Endothelial cell of umbilical vein (primary cell): Measurements from ENCODE around the gene ZFP36. TPM values are rescaled to one million over a fixed set of nuclear protein-coding genes. Genes with fewer than 3 reads are reported as not detected.

Experiments used
- BruUV-seq: library from RNA; stranded (reverse); fragments of 400-500 nt; replicated peaks from 2 replicates; lab custom pipeline; 2021; lab: Mats Ljungman, UMichigan
- CTCF ChIA-PET: fragments of 300-600, 350-600 bp; sonication (Branson Sonifier 250); formaldehyde crosslinking; loops from one replicate; lab custom pipeline; 2021; ENCODE audit warnings: antibody characterized with exemption, inconsistent platforms; lab: Charles Lee
- POLR2A ChIA-PET: fragments of 300-600, 350-600 bp; sonication (Branson Sonifier 250); formaldehyde crosslinking; loops from one replicate; lab custom pipeline; 2021; ENCODE audit warnings: antibody characterized with exemption, inconsistent platforms; lab: Charles Lee
- DNase-seq: peaks from one replicate; pipeline ENCODE4 v3.0.0-alpha.2; 2011; ENCODE audit warnings: low read depth, low spot score
- FAIRE-seq: peaks from 2 replicates; lab custom pipeline; 2011; peaks lifted over from hg19 to GRCh38; lab: Jason Lieb, UNC
- H2AFZ ChIP-seq: 2 replicates; pipeline ENCODE4 v1.6.0; 2012; ENCODE audit warnings: low read depth, low read length, control low read depth, inconsistent platforms
- H3K27ac ChIP-seq: 2 replicates; pipeline ENCODE4 v1.5.1; 2011; ENCODE audit warnings: low read depth, mild to moderate bottlenecking, control low read depth, low read length, moderate library complexity; ENCODE audit not compliant: insufficient read depth
- H3K27me3 ChIP-seq, 2 experiments: 2 replicates each; pipeline versions ENCODE4 v1.6.0 to v1.6.1; 2011; ENCODE audit warnings: low read length in 2 of 2, mixed read lengths in 1 of 2; ENCODE audit not compliant: control insufficient read depth in 2 of 2, insufficient read depth in 2 of 2
- H3K36me3 ChIP-seq, 2 experiments: 2 replicates in 1 of 2; 3 replicates in 1 of 2; pipeline ENCODE4 v1.5.1; 2011; ENCODE audit warnings: low read length in 2 of 2, mild to moderate bottlenecking in 1 of 2, moderate library complexity in 1 of 2; ENCODE audit not compliant: control insufficient read depth in 2 of 2, insufficient read depth in 2 of 2; ENCODE audit errors: extremely low read depth in 1 of 2
- H3K4me1 ChIP-seq: 3 replicates; pipeline ENCODE4 v1.5.1; 2011; ENCODE audit warnings: mild to moderate bottlenecking, low read length; ENCODE audit not compliant: control insufficient read depth, insufficient read depth; ENCODE audit errors: extremely low read depth
- H3K4me2 ChIP-seq: 2 replicates; pipeline ENCODE4 v1.6.1; 2011; ENCODE audit warnings: low read length, control low read depth, mixed read lengths; ENCODE audit not compliant: insufficient read depth
- H3K4me3 ChIP-seq, 3 experiments: fragments of 200-600 bp in 1 of 3; sonication (generic), shearing (Covaris generic) in 1 of 3; replicated peaks in 1 of 3; 2 replicates each; pipeline ENCODE4 v1.5.1; 2011 to 2016; ENCODE audit warnings: control low read depth in 3 of 3, low read length in 3 of 3, mild to moderate bottlenecking in 2 of 3, inconsistent platforms in 1 of 3, low read depth in 1 of 3, moderate library complexity in 1 of 3; ENCODE audit not compliant: insufficient read depth in 1 of 3
- H3K79me2 ChIP-seq: 2 replicates; pipeline ENCODE4 v1.6.0; 2012; ENCODE audit warnings: low read length, inconsistent platforms; ENCODE audit not compliant: control insufficient read depth, insufficient read depth
- H3K9ac ChIP-seq: replicated peaks from 2 replicates; pipeline ENCODE3; 2011; ENCODE audit warnings: low read length, control low read depth; ENCODE audit not compliant: insufficient read depth; ENCODE audit errors: extremely low read depth
- H3K9me1 ChIP-seq: replicated peaks from 3 replicates; pipeline ENCODE4 v1.6.0; 2011; ENCODE audit warnings: mild to moderate bottlenecking, low read length; ENCODE audit not compliant: control insufficient read depth, insufficient read depth; ENCODE audit errors: extremely low read depth
- H3K9me3 ChIP-seq: replicated peaks from 2 replicates; pipeline ENCODE4 v1.5.1; 2012; ENCODE audit warnings: low read length, inconsistent platforms; ENCODE audit not compliant: control insufficient read depth, insufficient read depth
- H4K20me1 ChIP-seq: replicated peaks from 2 replicates; pipeline ENCODE3; 2011; ENCODE audit warnings: mild to moderate bottlenecking, low read length; ENCODE audit not compliant: control insufficient read depth, insufficient read depth; ENCODE audit errors: extremely low read depth
- EZH2 ChIP-seq: IDR thresholded peaks from 2 replicates; pipeline ENCODE4 v1.6.1; 2012; ENCODE audit warnings: borderline replicate concordance, low read depth, mild to moderate bottlenecking, moderate library complexity, low read length, inconsistent platforms; ENCODE audit not compliant: severe bottlenecking
- FOS ChIP-seq: IDR thresholded peaks from 2 replicates; pipeline ENCODE4 v1.6.1; 2011; ENCODE audit warnings: mild to moderate bottlenecking, low read length, moderate library complexity, borderline replicate concordance; ENCODE audit not compliant: insufficient read depth
- GATA2 ChIP-seq: IDR thresholded peaks from 2 replicates; pipeline ENCODE4 v1.7.0; 2011; ENCODE audit warnings: low read depth, mild to moderate bottlenecking, moderate library complexity, mixed read lengths, low read length; ENCODE audit not compliant: insufficient read length, insufficient read depth
- JUN ChIP-seq: IDR thresholded peaks from 2 replicates; pipeline ENCODE4 v1.6.1; 2011; ENCODE audit warnings: borderline replicate concordance, low read depth; ENCODE audit not compliant: insufficient read length, insufficient read depth
- MYC ChIP-seq: IDR thresholded peaks from one replicate; pipeline ENCODE4 v1.6.1; 2011; ENCODE audit warnings: mild to moderate bottlenecking, low read depth, low read length
- POLR2A ChIP-seq: IDR thresholded peaks from 2 replicates; pipeline ENCODE4 v1.6.1; 2012; ENCODE audit warnings: low read depth, mild to moderate bottlenecking, control low read depth, low read length
- POLR2AphosphoS5 ChIP-seq: IDR thresholded peaks from 2 replicates; pipeline ENCODE4 v1.6.1; 2012; ENCODE audit warnings: low read depth, mild to moderate bottlenecking, control low read depth, low read length, moderate library complexity; ENCODE audit not compliant: insufficient read depth
- dilution Hi-C: fragments of 300-500 bp; cut with MboI; formaldehyde crosslinking; loops from one replicate; pipeline ENCODE4 v1.15.0; 2019; ENCODE audit warnings: low sequenced_read_pairs; ENCODE audit not compliant: extremely low pct_ligation_motif_present
- intact Hi-C: fragments of 100-400 bp; cut with micrococcal nuclease; formaldehyde crosslinking; loops from one replicate; pipeline ENCODE4 v1.10.0; 2022
- polyA plus RNA-seq, 4 experiments: library from polyadenylated mRNA; depleted of rRNA in 3 of 4; stranded (reverse) in 3 of 4; unstranded in 1 of 4; fragments of >200 nt; gene quantifications; 2 replicates each; pipeline versions ENCODE4 v1.2.1 to v1.2.3, GENCODE V29; 2011 to 2012; ENCODE audit warnings: missing spikeins in 1 of 4
- total RNA-seq: library from RNA; stranded (reverse); gene quantifications from 2 replicates; pipeline ENCODE4 v1.2.3, GENCODE V29; 2021
- TF ChIP-seq, protein P1 (sequence below), 2 donors: IDR thresholded peaks; 1 replicate in 1 of 2; 2 replicates in 1 of 2; pipeline ENCODE4 v1.5.1; 2011; ENCODE audit warnings: low read length in 2 of 2, mild to moderate bottlenecking in 2 of 2, moderate library complexity in 2 of 2, control low read depth in 1 of 2, inconsistent platforms in 1 of 2, low read depth in 1 of 2; ENCODE audit not compliant: insufficient read depth in 1 of 2; ENCODE audit errors: extremely low read depth in 1 of 2
- TF ChIP-seq, protein P2 (sequence below): IDR thresholded peaks from 2 replicates; pipeline ENCODE4 v1.6.1; 2011; ENCODE audit not compliant: insufficient read depth, insufficient read length

Gene ZFP36
- total and polyA plus RNA-seq, 2 donors (not counting 3 experiments of a cell fraction or from before 2014, with no cell fraction given) = 12.2 to 21.7 TPM

DNA sequence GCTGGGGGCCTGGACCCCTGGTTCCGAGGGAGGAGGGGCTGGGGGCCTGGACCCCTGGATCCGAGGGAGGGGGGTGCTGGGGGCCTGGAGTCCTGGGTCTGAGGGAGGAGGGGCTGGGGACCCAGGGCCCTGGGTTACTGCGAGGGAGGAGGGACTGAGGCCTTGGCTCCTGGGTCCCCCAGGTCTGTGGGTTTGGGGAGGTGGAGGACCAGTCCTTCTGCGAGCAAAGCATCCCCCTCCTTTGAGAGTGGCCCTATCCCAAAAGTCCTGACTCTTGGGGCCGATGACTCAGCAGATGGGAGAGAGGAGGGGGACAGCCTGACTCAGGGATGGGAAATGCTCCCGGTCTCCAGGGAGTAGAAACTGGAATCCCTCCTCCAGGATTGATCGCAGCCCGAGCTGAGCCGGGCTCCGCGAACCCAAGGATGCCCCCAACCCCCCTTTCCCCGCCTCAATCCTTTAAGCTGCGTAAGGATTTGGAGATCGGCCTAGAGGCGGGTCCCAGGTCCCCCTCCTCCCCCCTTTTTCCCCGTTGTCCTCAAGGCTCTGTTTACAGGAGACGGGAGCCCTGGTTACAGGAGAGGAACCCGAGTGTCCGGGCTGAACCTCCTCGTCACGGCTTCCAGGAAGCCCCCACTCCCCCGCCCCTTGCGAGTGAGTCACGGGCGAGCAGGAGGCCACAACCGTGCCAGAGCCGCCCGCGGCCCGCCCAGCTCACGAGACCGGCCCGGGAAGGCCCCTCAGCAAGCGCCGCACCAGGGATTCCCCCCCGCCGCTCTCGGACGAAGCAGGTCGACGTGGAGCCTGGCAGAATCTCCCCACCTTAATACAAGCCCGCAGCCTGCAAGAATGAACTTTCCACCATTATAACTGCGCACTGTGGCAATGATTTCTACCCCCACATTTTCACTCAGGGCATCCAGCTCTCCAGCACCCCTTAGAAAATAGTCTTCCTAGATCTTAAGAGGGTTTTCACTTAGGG, 3.0 kb upstream of the ZFP36 start:
- Histone ChIP-seq H3K27me3 (no peaks in the 10 kb centered on the region), H4K20me1 (no peaks in the 10 kb centered on the region), H3K9ac (peak overlapping the region; percentile 92), H3K9me3 (no peaks in the 10 kb centered on the region), H3K4me1 (peaks cover 31% of the 10 kb centered on the region), H3K4me2 (peak overlapping the region; percentile 57), H3K27ac (peak overlapping the region; percentile 89), H3K36me3 (peaks cover 0 to 2% of the 10 kb centered on the region in 2 experiments), H3K4me3 (peak overlapping the region in 1 of 3 experiments; percentile 34), H3K79me2 (peaks cover 19% of the 10 kb centered on the region), H2AFZ (no peak overlapping the region), H3K9me1 (no peaks in the 10 kb centered on the region)
- TF ChIP-seq POLR2AphosphoS5 (peak; percentile 92), GATA2 (no peak), FOS (peak; percentile 91), POLR2A (peak; percentile 15), EZH2 (no peak), MYC (no peak), JUN (peak; percentile 59)
- TF ChIP-seq, protein P1, sequence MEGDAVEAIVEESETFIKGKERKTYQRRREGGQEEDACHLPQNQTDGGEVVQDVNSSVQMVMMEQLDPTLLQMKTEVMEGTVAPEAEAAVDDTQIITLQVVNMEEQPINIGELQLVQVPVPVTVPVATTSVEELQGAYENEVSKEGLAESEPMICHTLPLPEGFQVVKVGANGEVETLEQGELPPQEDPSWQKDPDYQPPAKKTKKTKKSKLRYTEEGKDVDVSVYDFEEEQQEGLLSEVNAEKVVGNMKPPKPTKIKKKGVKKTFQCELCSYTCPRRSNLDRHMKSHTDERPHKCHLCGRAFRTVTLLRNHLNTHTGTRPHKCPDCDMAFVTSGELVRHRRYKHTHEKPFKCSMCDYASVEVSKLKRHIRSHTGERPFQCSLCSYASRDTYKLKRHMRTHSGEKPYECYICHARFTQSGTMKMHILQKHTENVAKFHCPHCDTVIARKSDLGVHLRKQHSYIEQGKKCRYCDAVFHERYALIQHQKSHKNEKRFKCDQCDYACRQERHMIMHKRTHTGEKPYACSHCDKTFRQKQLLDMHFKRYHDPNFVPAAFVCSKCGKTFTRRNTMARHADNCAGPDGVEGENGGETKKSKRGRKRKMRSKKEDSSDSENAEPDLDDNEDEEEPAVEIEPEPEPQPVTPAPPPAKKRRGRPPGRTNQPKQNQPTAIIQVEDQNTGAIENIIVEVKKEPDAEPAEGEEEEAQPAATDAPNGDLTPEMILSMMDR (IDR thresholded peaks at IDR 0.05; ENCODE audit: extremely low read depth in 1 of 2, insufficient read depth in 1 of 2, low read depth in 1 of 2, low read length in 2 of 2) = no peak
- TF ChIP-seq, protein P2, sequence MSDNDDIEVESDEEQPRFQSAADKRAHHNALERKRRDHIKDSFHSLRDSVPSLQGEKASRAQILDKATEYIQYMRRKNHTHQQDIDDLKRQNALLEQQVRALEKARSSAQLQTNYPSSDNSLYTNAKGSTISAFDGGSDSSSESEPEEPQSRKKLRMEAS = no peak
- POLR2A ChIA-PET = interaction anchor here (0.8 to 1.5 kb wide), 2 partner anchors 13 to 32 kb away, joined by 3 to 9 read pairs; partner anchors contain the start of genes MED29, PAF1 and RPS16
- dilution Hi-C loops = no loop called here
- intact Hi-C loops = no loop called here
- CTCF ChIA-PET = interaction anchor here (1.0 to 1.8 kb wide), 4 partner anchors 8 to 282 kb away, joined by 3 to 7 read pairs (median 4); partner anchors contain the start of genes MED29 and PAF1
- FAIRE-seq (peak; percentile 94), DNase-seq (peak; percentile 100)
- TSS peak; percentile 82 for BruUV-seq
